ENCODE results near the gene TFEB.

The TFEB gene

DNA sequence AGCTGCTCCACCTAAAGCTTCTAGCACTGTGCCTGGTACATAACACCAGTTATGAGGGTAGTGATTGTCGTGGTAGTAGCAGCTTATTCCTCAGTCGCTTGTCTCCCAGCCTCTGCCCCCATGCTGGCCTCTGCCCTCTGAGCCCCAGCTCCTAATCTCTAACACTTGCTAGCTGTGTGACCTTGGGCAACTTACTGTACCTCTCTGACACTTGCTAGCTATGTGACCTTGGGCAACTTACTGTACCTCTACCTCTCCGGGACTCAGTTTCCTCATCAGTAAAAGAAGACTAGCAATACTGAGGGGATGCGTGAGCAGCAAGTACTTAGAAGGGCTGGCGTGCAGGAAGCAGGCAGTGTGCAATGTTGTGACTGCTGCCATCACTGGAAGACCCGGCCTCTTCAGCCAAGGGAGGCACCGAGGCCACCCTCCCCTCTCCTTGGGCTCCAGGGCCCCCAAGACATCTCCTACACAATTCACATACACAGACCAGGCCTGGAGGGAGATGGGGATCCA is 87.3 kb downstream of the TFEB start:
- intact Hi-C loops (cut with DNase I): no loop called here
- DNase-seq: peak in 2 of 10 donors; percentile 33 to 39

DNA sequence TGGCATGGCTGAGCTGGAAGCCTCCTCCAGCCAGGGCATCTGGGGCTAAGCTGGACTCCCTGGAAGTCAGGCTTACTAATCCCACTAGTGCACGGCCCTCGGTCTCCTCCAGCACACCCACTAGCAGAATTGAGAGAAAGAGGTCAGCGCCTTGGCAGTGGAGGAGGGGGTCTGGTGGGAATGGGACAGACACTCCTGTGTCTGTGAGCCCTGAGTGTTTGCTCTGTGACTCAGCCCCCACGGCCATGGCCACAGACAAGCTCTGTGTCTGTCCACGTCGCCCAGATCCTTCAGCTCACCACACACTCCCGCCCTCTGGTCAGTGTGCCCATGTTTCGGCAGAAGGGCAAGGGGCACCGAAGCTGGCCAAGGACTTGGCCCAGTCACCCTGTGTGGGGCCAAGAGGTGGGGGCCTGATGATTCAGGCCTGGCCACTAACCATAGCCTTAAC is 88.3 kb downstream of the TFEB start:
- intact Hi-C loops (cut with DNase I): no loop called here
- DNase-seq: peak in 3 of 10 donors; percentile 55 to 56 (median 56)

DNA sequence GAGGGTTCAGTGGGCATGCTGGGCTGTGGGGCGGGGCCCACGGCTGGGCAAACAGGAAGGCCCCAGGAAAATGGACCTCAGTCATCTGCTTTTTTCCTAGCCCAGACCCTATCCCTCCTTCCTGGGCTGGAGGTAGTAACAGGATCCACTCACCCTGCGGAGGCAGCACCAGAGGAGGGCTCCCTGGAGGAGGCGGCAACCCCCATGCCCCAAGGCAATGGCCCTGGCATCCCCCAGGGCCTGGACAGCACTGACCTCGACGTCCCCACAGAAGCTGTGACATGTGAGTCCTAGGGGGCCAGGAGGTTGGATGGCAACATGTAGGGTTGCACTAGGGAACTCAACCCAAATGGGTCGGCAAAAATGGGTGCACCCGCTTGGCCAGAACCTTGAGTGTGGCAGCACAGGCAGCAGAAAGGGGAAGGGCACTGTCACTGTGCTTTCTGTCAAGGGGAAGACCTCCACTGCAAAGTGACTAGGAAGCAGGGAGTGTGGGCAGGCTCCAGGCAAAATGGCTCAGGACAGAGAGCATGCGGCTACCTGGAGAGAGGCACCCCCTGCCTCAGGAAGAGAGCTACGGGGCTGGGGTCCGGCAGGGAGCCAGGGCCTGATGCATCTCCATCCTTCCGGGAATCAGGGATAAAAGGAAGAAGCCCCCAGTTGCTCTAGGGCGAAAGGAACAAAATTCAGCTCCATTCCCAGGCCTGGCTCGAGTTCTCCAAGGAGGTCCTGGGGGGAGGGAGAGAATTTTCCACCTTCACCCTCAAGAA is 89.2 kb downstream of the TFEB start:
- peak in 2 of 10 donors; percentile 63 to 72 for DNase-seq
- intact Hi-C loops (cut with DNase I): no loop called here

DNA sequence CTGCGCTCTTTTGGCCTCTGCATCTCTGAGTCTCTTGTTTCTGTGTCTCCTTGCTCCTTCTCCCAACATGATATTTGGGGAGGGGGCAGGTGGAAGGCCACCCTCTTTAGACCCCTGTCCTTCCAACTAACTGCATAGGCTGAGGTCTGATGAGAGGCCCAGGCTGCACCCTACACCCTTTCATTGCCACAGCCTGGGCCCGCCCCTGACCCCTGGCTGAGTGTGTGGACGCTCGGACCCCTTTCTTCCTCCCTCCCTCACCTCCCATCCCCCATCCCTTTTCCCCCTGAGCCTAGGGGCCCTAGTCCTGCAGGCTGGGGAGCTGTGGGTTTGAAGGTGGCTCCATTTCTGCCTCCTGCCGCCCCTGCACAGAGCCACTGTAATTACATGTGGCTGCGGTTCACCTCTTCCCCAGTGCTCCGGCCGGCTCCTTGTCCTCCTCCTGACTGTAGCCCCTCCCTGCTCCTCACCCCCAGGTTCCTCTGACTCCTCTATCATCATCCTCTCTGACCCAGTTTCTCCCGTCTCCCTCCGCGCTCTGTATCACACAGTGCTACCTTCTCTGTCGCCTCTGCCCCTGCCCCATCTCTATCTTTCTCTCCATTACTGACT is 90.3 kb downstream of the TFEB start:
- intact Hi-C loops (cut with DNase I): no loop called here
- DNase-seq: peak in 2 of 10 donors; percentile 26 to 45

DNA sequence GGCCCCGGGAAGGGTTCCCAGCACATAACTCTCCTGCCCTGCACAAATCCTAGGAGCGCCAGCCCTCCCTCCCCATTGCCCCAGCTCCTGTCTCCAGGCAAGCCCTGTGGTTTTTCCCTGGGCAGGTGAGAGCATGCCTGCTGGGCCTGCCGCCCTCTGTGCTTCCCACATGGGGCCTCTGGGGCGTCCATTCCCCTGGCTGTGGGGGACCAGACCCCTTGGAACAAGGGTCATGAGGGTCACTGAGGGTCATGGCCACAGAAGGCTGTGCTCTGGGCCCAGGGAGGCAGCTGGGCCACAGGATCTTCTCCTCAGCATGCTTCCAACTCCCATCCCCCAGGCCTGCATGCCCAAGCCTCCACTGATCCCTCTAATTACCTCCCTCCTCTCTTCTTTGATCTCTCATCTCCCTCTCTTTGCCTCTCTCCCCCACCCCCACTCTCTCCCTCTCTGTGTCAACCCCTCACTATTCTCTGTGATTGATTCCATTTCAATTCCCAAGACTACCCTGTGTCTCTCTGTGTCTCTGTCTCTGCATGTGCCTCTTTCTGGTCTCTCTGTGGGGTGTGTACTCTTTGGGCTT is 91.0 kb downstream of the TFEB start:
- intact Hi-C loops (cut with DNase I): no loop called here
- peak in 2 of 10 donors; percentile 31 to 57 for DNase-seq

DNA sequence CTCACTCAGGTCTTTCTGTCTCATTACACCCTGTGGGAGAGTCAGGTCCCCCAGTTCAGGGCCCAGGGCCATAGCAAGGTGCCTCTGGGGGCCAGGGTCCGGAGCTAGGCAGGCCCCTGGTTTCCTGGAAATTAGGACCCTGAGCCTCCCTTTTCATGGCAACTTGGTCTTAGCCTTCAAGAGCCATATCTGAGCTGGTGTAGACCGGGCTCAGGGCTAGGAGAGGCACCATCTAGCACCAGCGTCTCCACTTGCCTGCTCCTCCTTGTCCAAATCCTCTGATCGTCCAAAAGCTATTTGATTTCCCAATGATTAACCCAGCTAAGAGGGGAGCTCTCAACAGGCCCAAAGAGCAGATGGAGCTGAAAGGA is 91.5 kb downstream of the TFEB start:
- peak in 2 of 10 donors; percentile 29 to 32 for DNase-seq

DNA sequence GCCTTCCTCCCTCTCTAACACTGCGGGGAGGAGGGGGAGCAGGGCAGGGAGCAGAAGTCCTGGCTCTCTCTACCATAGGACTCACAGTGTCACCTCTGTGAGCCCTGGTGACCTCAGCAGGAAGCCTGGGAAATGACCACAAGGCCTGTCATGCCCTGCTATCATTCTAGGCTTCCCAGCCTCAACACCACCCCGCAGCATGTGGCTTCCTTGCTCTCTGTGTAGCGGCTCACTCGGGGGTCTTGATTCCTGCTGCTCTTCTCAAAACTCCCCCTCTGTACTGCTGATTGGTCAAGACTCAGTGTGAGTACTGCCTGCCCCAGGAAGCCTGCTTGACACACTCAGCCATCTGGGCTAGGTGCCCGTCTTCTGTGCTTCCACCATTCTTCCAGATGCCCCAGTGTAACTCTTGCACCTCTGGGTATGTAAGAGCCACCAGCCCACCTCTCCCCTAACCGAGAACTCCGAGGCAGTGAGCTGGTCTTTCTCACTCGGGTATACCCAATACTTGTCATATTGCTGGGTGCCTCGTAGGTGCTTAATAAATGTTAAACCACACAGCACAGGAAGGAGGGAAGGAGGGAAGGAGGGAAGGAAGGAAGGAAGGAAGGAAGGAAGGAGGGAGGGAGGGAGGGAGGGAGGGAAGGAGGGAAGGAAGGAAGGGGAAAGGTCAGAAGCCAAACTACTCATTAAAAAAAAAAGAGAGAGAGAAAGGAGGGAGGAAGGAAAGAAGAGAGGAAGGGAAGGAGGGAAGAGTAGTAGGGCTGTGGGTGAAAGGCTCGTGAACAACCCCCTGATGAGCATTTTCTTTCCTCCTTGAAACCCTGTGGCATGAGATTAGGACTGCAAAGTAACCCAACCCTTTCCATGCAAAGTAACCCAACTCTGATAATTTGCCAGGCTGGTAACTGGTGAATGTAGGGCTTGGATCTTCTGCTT is 92.2 kb downstream of the TFEB start:
- intact Hi-C loops (cut with DNase I): no loop called here
- peak in 1 of 10 donors; percentile 40 for DNase-seq

More for the DNA sequence above, 91.5 kb downstream of the TFEB start:
- intact Hi-C loops (cut with DNase I): no loop called here

DNA sequence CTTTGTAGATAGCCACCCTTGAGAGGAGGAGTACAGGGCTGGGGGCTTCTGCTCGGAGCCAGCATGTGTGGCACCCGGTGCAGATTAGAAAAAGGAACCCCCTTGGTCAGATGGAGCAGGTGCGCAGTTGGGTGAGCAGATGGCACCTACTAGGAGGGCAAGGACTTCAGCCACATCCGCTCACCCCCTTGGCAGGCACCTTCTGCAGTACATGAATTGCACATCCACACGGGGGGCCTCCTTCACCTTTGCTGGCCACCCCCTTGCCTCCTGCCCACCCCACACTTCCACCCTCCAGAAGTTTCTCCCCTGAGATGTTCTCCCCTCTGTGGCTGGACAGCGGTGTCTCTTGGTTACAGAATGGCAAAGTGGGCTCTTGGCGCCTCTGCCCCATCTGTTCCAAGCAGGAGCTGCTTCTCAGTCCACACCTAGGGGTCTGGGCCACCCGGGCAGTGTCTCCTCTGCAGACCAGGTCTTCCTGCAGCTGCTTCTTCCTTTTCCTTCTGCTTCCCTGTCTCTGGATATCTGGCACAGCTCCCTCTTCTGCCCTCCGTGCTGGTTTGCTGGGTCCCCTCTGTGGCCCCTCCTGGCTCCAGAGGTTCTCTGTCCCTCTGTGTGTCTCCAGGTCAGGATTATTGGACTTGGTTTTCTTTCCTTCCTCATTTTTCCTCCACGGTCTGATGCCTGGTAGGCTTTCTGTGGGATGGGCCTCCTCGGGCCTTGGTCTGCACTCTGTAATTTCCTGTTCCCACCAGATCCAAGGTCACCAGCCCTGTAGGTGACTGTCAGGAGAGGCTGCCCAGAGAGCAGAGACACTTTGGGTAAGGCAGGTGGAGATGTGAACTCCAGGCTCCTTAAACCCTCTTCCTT is 93.1 kb downstream of the TFEB start:
- peak in 3 of 10 donors; percentile 29 to 71 (median 51) for DNase-seq
- intact Hi-C loops (cut with DNase I): no loop called here

DNA sequence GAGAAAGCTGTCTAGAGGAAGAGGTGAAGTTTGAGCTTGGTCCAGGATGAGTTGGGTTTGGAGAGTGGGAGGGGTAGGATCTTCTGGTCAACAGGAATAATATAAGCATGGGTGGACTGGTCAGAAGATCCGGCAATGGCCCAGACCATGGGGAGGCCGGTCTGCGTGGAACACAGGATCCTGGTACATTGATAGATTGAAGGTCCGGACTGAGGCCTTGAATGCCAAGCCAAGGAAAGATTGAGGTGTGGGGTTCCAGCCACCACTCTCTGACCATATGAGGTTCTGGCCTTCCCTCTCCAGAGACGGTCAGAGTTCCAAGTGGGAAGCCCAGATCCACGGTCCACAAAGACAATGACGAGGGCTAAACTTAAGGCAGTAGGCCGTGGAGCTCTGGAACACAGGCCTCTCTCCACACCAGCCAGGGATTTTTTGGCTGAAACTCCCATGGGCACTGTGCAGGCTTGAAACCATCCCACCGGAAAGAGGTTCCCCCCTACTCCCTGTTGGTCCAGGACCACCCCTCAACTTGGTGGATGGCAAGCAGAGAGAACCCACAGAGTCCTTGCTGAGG is 94.0 kb downstream of the TFEB start:
- DNase-seq: peak in 3 of 10 donors; percentile 21 to 59 (median 53)
- intact Hi-C loops (cut with DNase I): no loop called here

DNA sequence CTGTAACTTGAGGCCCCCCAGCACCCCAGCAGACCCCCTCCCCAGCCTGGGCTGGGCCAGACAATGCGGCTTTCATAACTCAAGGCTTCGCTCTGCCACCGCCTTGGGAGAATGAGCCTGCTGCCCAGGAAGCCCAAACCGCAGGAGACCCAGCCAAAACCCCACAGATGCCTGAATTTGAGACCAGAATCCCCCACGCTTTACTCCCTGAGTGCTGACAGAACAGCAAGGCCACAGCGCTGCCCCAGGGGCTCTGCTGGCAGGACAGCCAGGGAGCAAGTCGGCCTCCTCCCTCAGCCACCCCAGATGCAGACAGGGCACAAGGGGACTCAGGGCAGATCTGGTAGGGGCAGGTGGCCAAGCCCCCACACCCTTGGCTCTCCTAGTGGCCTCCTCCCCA is 95.0 kb downstream of the TFEB start:
- intact Hi-C loops (cut with DNase I): no loop called here

DNA sequence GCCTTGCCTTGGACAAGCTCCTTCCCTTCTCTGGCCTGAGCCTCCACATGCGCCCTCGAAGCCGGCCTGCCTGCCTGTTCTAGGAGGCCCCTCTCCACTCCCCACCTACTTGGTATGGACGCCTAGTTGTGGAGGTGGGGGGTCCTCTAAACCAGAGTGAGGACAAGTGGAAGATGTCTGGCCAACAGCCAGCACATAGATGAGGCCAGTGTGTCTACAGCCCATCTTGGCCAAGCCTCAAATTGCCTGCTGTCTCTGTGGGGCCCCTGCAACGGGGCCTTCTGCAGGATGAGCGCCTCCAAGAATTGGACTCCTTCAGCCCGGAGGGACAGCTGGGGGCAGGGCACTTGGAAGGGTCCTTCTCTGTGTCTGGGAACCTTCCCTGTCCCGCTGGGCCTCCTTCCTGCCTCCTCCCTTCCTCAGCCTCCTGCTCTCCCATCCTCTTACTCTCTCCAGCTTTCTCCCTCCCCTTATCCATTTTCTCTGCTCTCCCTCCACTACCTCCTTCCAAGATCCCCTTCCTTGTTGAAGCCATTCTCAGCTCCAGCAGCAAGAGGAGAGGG is 95.5 kb downstream of the TFEB start:
- peak in 3 of 10 donors; percentile 22 to 71 (median 55) for DNase-seq
- intact Hi-C loops (cut with DNase I): no loop called here

More for the DNA sequence above, 95.0 kb downstream of the TFEB start:
- peak in 3 of 10 donors; percentile 58 to 72 (median 66) for DNase-seq

DNA sequence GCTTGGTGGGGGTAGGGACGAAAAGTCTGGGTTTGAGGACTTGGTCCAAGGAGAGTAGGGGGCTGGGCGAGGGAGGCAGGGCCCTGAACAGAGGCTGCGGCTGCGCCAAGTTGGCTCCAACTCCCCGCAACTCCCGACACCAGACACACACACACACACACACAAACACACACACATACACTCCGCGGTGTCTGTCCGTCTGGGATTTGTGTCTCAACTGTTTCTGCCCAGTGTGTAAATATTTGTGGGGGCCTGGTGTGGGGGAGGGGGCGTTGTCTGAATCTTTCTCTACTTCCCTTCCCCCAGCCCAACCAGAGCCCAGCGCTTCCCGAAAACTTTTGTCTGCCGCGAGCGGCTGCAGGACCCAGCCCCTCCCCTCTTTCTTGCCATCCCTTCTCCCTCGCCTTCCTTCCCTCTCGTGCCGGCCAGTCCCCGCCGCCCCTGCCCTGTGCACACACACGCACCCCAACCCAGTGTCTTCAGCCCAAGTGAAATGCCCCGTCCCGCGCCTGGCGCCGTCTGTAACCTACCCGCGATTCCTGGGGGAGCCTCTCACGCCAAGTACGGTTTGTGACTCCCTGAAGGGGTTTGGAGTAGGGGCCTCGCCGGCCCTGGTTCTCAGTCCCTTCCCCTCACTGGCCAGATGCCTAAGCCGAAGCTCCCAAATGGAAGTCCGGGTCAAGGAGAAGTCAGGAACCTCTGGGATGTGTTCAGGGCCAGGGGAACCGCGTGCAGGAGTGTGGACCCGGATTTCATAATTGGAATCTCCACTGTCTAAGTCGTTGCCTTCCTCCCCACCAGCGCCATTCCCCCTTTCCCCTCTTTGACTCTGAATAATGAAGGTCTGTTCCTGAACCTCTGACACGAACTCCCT is 96.2 kb downstream of the TFEB start:
- peak in 3 of 10 donors; percentile 41 to 77 (median 62) for DNase-seq
- intact Hi-C loops (cut with DNase I): no loop called here

DNA sequence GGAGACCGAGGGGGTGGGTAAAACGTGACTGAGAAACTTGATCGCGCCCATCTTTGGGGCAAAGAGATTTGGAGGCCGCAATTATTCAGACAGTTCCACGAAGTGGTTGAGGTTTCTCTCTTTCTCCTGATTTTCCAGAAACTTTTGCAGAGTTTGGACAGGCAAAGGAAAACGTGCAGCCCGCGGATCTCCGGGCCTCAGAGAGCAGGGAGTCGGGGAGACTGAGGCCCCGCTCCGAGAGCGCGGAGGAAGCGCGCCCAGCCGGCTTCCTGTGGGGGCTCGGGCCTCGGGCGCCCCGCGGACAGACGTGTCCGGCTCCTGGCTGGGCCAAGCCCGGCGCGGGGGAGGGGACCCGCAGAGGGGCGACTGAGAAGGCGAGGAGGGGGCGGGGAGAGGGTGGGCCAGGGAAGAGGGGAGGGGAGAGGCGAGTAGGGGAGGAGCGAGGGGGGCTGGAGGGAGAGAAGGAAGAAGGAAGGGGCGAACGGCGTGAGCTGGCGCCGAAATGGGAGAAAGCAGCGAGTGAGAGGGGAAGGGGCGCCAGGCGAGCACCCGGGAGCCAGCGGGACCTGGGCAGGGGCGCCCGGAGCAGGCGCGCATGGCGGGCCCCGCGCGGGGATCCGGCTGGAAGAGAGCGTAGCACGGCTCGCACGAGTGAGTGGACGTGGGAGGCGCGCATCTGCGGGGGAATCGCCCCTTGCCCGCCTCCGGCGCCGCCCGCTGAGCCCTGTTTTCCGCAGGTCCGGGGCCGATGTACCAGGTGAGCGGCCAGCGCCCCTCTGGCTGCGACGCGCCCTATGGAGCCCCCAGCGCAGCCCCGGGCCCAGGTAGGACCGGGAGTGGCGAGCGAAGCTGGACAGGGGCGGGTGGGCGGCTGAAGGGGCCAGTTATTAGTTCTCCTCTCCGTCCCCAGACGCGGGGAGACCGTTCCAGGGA is 97.1 kb downstream of the TFEB start, which contains the start of gene MDFI:
Gene MDFI (plus strand): TSS at position 467 of the 933 bp plus-strand sequence. CDS start 282 bp downstream, at position 749.
- peak in 3 of 10 donors; percentile 39 to 52 (median 49) for DNase-seq
- intact Hi-C loops (cut with DNase I): no loop called here

DNA sequence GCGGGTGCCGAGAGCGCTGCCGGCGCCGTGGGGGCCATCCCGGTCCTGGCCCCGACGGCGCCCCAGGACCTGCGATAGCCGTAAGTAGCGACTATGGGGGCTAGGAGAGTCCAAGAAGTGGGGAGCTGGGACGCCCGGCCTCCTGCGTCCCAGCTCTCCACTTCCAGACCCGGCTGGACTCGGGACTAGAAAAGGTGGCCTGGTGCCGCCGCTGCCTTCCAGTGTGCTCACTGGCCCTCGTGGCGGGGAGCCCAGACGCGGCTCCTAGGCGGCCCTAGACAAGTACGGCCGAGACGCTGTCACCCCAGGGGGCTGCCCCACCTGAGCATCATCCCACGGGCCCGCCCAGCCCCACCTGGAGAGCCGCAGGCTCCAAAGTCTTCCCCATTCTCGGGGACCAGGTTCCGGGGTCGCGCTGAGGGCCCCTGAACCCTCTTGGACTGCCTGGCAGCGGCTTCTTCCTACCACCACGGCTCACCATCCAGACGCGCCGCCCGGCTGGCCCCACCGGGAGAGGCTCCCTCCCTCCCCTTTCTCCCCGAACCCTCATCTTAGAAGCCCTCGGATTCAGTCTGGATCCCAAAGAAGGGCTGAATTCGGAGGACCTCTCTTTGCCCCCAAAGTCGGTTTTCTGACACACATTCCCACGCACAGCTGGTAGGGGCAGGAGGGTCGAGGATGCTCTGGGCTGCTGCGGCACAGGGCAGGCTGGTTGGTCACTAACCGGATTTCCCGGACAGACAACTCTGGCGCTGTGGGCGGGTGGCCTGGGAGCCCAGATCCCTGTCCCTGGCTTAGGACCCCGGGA is 98.0 kb downstream of the TFEB start:
- DNase-seq: peak in 3 of 10 donors; percentile 49 to 77 (median 62)

DNA sequence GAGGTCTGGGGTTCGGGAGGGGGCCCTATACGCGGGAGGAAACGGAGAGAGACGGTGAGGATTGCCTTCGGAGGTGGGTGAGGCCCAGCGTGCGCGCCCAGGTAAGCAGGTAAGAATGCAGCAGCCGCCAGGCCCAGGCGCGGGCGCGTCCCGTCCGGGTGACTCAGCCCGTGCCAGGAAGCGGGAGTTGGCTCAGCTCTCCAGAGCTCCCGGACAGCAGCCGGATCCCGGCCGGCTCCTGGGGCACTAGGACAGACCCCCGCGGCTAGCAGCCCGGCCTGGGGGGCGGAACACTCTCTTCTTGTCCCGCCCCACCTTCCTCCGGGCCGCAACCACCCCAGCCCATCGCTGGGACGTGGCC is 98.6 kb downstream of the TFEB start:
- DNase-seq: peak in 3 of 10 donors; percentile 47 to 65 (median 57)
- intact Hi-C loops (cut with DNase I): no loop called here

More for the DNA sequence above, 98.0 kb downstream of the TFEB start:
- intact Hi-C loops (cut with DNase I): no loop called here
